ENCODE results near the gene GSTM4. TPM values are rescaled to one million over a fixed set of nuclear protein-coding genes. Genes with fewer than 3 reads are reported as not detected.
A peak's percentile ranks its signal among the peaks of the same experiment; 100 is the strongest.

GSTM4 gene
- total RNA-seq, 3 donors from 2014 or later = 21.9 to 31.5 (median 28.2) TPM

- Histone ChIP-seq H3K36me3 (no peaks in the 10 kb centered on the region), H3K27ac (peak within 1 kb of the TSS; percentile 85 to 89), H3K9me3 (no peaks in the 10 kb centered on the region), H3K4me3 (peak within 1 kb of the TSS; percentile 70 to 79 (median 76)), H3K4me1 (peaks cover 0 to 15% of the 10 kb centered on the region in 2 donors), H3K27me3 (no peaks in the 10 kb centered on the region)
- intact Hi-C loops (cut with DNase I; ENCODE audit: low total_unique reads) = no loop called here
- DNase-seq (ENCODE audit: low spot score in 2 of 2) = peak; percentile 66 to 71
- TF ChIP-seq CTCF (IDR thresholded peaks at IDR 0.05) (no peak), POLR2A (IDR thresholded peaks at IDR 0.05) (peak; percentile 30), POLR2AphosphoS5 (IDR thresholded peaks at IDR 0.05) (peak in 2 of 3 donors; percentile 48 to 60)
These were observed 36.1 kb upstream of the GSTM4 start, which contains the start of the genes AMPD2 and GNAT2 for GRCh38 chr1:109619576-109620400. Gene AMPD2, plus strand, starts transcription at chr1:109619837. Its CDS starts 1,339 bp downstream, at chr1:109621176. Gene GNAT2, minus strand, starts transcription at chr1:109619616. Its CDS starts 6,746 bp downstream, at chr1:109612870.

- DNase-seq (ENCODE audit: low spot score in 2 of 2) = no peak
- intact Hi-C loops (cut with DNase I; ENCODE audit: low total_unique reads) = no loop called here
These were observed 35.5 kb upstream of the GSTM4 start for GRCh38 chr1:109620401-109620791.

GRCh38 chr1:109620841-109621286, 35.0 kb upstream of the GSTM4 start:
- H3K36me3 ChIP-seq = no peaks in the 10 kb centered on the region
- no peaks in the 10 kb centered on the region for H3K9me3 ChIP-seq
- intact Hi-C loops (cut with DNase I; ENCODE audit: low total_unique reads) = no loop called here
- peak overlapping the region; percentile 85 to 89 for H3K27ac ChIP-seq
- peak overlapping the region; percentile 70 to 79 (median 76) for H3K4me3 ChIP-seq
- H3K4me1 ChIP-seq = peaks cover 0 to 15% of the 10 kb centered on the region in 2 donors
- peak; percentile 81 for DNase-seq (ENCODE audit: low spot score in 2 of 2)
- no peaks in the 10 kb centered on the region for H3K27me3 ChIP-seq
- TF ChIP-seq CTCF (IDR thresholded peaks at IDR 0.05) (no peak), POLR2AphosphoS5 (IDR thresholded peaks at IDR 0.05) (peak in 1 of 3 donors; percentile 19), POLR2A (IDR thresholded peaks at IDR 0.05) (no peak)

More at GRCh38 chr1:109620401-109620791, 35.5 kb upstream of the GSTM4 start:
- Histone ChIP-seq H3K4me1 (peaks cover 0 to 15% of the 10 kb centered on the region in 2 donors), H3K4me3 (peak overlapping the region; percentile 70 to 79 (median 76)), H3K36me3 (no peaks in the 10 kb centered on the region), H3K27me3 (no peaks in the 10 kb centered on the region), H3K9me3 (no peaks in the 10 kb centered on the region), H3K27ac (peak overlapping the region; percentile 85 to 89)
- TF ChIP-seq POLR2AphosphoS5 (IDR thresholded peaks at IDR 0.05) (no peak), CTCF (IDR thresholded peaks at IDR 0.05) (no peak), POLR2A (IDR thresholded peaks at IDR 0.05) (no peak)

GRCh38 chr1:109621379-109622136, 34.3 kb upstream of the GSTM4 start:
- intact Hi-C loops (cut with DNase I; ENCODE audit: low total_unique reads) = no loop called here
- H3K9me3 ChIP-seq = no peaks in the 10 kb centered on the region
- peaks cover 0 to 15% of the 10 kb centered on the region in 2 donors for H3K4me1 ChIP-seq
- DNase-seq (ENCODE audit: low spot score in 2 of 2) = no peak
- no peak for TF ChIP-seq POLR2AphosphoS5 (IDR thresholded peaks at IDR 0.05)
- no peak for TF ChIP-seq CTCF (IDR thresholded peaks at IDR 0.05)
- TF ChIP-seq POLR2A (IDR thresholded peaks at IDR 0.05) = no peak
- peak overlapping the region; percentile 70 to 79 (median 76) for H3K4me3 ChIP-seq
- no peaks in the 10 kb centered on the region for H3K36me3 ChIP-seq
- H3K27ac ChIP-seq = peak overlapping the region; percentile 85 to 89
- no peaks in the 10 kb centered on the region for H3K27me3 ChIP-seq
